HG03159 (cell line): Measurements from ENCODE around the gene UNC13D.
"Not testable (repeated sequence)": the region's sequence is repeated elsewhere in the genome, so short reads cannot be mapped to it uniquely, and the experiment has no call there.

Source experiments
- ATAC-seq: cut with Tn5 transposase; IDR thresholded peaks from one replicate; pipeline ENCODE4 v1.9.1; 2021; ENCODE audit warnings: mild to moderate bottlenecking, moderate library complexity; ENCODE audit not compliant: unreplicated experiment

UNC13D gene

DNA sequence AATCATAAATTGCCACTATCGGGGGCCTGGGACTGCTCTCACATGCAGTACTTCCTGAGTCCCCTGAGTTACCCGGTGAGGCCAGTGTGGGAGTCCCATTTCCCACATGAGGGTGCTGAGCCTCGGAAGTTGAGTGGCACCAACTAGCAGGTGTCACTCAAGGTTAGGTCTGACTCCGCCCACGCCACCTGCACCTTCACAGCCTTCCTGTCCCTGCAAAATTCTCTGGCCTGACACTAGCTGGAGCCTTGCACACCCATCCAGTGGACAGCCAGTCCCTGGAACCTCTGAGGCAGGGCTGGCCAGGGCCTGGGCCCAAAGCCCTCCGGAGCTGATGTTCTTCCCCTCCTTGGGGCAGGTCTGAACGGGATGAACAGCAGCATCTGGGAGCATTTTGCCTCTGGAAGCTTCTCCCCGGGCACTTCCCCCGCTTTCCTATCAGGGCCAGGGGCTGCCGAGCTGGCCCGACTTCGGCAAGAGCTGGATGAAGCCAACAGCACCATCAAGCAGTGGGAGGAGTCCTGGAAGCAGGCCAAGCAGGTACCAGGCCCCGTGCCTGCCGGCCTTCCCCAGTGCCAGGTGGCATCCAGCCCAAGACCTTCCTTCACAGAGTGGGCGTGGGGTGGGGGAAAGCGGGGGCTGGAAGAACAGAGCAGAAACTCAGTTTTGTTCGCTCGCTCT is 21.9 kb downstream of the UNC13D start:
- no peak for ATAC-seq

- ATAC-seq: no peak
These were observed 22.7 kb downstream of the UNC13D start for GRCh38 chr17:75821552-75821951.

- no peak for ATAC-seq
These were observed 23.8 kb downstream of the UNC13D start for GRCh38 chr17:75820094-75821080.

DNA sequence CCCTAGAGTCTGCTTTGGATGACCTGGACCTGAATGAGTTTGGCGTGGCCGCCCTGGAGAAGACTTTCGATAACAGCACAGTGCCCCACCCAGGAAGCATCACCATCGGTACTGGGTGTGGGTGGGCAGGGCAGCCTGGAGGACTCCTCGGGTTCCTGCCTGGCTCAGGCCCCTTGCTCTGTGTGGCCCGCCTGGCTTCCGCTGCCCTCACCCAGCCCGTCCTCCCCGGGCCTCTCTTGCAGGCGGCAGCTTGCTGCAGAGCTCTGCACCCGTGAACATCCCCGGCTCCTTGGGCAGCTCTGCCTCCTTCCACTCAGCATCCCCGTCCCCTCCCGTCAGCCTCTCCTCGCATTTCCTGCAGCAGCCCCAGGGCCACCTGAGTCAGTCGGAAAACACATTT is 24.5 kb downstream of the UNC13D start:
- no peak for ATAC-seq

GRCh38 chr17:75819116-75819515 is 25.1 kb downstream of the UNC13D start:
- ATAC-seq: no peak

DNA sequence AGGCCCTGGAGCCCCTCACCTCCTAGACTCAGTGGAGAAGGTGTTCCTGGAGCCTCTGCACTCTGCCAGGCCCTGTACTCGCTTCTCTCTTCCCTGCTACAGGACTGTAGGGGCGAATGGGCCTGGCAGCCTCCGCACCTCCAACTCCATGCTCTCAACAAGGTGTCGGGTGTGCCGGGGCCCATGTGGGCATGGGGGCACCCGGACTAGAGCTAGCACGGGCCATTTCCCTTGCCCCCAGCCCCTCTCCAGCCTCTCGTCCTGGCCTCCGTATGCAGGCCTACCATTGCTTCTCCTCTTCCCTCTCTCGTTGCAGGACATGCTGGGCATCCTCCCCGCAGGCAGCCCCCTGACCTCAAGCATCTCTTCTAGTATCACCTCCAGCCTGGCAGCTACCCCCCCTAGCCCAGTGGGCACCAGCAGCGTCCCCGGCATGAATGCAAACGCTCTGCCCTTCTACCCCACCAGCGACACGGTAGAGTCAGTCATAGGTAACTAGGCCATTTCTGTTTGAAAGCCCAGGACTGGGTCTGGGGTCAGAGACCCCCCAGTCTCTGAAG is 25.8 kb downstream of the UNC13D start:
- ATAC-seq: no peak

DNA sequence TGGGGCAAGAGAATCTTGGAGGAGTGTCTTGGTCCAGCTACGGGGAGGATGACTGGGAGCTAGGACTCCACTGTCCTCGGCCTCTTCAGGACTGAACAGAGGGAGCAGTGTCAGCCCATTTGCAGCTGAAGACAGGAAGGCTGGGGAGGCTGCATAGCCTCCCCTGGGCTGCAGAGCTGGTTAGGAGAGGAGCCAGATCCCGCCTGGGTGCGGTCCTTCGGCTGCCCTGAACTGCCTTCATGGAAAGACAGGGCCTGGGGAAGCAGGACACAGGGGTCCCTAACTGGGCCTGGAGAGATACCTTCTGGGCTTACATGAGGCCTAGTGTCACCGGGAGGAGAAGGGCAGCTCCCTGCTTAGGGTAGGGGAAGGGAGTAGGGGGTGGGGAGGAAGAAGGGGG is 26.6 kb downstream of the UNC13D start:
- ATAC-seq: no peak

DNA sequence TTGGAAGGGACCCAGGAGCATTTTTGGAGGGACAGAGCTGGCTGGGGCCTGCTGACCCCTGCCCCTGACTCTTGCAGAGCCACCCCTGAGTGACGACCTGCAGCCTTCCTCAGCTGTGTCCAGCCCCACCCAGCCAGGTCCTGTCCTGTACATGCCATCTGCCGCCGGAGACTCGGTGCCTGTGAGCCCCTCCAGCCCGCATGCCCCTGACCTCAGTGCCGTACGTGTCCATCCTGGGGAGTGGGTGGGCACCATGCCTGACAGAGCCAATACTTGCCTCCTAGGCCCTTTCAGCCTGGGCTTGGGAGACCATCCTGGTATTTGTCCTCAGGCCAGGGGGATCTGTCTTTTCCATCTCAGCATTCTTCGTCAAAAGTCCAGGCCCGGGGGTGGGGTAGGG is 27.5 kb downstream of the UNC13D start:
- no peak for ATAC-seq

DNA sequence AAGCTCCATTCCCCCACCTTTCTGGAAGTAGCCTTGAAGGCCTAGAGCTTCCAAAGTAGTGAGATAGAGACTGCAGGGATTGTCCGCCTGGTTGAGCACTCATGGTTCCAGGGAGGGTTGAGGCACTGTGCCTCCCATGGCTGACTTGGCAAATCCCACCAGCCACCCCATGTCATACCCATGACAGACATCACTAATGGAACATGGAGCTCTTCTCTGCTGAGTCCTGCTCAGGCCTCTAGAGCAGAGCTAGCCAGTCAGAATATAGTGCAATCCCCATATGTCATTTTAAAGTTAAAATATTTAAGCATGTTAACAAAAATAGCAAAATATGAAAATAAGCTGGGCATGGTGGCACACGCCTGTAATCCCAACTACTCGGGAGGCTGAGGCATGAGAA is 28.8 kb downstream of the UNC13D start:
- no peak for ATAC-seq

DNA sequence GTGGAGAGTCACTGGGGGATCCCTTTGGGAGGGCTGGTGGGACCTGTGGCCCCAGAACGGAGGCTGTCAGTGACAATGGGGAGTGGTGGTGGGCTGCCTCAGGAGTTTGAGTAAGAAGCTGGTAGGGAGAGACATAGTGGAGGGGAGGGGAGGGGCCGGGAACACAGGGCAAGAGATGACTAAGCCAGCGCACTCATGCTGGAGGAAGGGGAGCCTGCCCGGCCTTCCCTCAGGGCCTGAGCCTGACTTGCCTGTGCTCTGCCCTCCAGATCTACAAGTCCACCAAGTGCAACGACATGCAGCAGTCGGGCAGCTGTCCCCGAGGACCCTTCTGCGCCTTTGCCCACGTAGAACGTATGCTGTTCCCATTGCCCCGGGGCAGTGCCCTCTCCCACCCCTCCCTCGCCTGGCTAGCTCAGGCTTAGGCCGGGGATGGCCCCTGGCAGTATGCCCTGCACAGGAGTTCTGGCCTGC is 29.3 kb downstream of the UNC13D start:
- no peak for ATAC-seq

DNA sequence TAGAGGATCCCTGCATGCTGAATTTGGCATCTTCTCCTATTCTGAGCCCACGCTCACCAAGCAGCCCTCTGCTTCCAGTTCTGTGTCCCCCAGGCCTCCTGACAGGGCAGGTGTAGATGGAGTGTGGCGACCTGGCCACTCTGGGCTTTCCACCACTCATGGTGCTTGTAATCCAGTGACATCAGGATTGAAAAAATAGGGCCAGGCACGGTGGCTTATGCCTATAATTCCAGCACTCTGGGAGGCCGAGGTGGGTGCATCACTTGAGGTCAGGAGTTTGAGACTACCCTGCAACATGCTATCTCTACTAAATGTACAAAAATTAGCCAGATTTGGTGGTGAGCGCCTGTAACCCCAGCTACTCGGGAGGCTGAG is 30.2 kb downstream of the UNC13D start:
- ATAC-seq: no peak

DNA sequence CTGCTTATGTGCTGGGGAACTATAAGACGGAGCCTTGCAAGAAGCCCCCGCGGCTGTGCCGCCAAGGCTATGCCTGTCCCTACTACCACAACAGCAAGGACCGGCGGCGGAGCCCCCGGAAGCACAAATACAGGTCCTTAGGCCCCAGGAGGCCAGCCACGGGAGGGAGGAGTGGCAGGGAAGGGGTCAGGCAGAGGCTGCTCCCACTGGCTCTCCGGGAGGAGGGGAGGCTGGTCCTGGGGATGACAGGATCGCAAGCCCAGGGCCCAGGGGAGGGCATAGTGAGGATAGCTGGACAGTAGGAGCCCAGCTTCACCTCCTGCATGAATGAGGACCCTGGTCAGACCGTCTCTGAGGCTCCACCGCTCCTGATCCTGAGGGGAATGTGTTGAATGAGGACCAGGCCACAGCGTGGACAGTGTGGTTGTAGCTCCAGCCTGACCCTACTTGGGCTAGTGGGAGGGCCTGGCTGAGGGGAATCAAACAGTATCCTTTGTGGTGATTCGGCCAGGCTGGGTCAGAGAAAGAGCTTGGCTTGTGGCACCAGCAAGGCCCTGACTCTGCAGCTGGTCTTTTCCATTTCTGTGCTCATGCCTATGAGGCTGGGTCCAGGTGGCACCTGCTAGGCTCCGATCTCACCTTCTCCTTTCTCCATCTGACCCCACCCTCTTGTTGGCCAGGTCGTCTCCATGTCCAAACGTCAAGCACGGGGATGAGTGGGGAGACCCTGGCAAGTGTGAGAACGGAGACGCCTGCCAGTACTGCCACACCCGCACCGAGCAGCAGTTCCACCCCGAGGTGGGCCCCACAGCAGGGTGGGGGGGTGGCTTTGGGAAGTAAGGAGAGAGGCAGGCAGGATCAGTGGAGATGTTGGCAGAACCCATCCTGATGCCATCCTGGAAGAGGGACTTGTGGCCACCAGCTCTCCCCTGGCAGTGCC is 30.9 kb downstream of the UNC13D start:
- ATAC-seq: no peak

DNA sequence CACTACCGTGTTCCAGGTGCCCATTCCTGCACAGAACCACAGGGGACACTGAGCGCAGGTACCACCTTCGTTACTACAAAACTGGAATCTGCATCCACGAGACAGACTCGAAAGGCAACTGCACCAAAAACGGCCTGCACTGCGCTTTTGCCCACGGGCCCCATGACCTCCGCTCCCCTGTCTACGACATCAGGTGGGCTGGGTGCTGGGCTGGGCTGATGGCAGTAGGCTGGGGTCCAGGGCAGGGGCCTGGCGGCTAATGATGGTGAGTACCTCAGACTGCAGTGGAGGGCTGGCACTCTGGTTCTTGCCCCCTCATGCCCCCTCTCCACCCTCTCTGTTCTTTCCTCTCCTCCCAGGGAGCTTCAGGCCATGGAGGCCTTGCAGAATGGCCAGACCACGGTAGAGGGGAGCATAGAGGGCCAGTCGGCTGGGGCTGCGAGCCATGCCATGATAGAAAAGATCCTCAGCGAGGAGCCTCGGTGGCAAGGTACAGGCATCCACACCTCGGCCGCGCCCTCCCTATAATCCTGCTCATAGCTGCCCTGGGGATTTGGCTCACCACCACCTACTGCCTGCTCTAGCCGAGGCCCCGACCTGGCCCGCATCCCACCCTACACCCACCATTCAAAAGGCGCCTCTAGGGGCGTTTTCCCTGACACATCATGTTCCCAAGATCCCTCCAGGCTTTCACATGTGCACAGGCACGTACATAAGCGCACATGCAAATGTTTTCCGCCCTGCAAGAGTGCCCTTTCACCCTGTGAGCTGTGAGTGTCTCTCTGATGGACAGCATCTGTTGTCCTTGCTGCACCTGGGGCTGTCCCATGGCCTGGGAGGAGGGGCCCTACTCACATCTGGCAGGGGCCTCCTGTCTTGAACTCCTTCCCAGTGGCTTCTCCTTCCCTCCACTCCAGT is 31.8 kb downstream of the UNC13D start:
- ATAC-seq: no peak

DNA sequence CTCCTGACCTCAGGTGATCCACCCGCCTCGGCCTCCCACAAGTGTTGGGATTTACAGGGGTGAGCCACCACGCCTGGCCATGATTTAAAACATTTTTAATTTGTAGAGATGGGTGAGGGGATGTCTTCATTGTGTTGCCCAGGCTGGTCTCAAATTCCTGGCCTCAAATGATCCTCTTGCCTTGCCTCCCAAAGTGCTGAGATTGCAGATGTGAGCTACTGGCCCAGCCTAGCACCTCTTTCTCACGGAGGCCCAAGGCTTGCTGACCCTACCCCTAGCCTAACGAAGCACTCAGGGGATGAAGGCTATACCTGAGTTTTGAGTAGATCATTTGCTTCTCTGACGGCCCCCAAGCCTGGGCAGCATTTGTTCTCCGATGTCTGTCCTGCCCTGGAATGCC is 33.0 kb downstream of the UNC13D start:
- no peak for ATAC-seq

- ATAC-seq: not testable (repeated sequence)
These were observed 33.4 kb downstream of the UNC13D start for GRCh38 chr17:75810756-75811155.

DNA sequence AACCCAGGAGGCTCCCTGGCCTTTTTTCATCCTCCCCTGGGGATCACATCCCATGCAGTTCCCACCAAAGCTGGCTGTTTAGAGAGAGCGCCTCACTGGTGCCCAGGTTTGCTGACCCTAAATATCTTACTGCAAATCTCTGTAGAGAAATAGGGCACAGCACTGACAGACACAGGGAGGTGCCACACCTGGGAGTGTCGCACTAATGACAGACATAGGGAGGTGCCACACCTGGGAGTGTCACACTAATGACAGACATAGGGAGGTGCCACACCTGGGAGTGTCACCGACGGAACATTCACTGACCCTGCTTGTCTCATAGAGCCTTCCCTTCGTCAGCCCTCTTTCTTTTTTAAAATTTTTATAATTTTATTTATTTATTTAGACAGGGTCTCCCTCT is 34.0 kb downstream of the UNC13D start:
- no peak for ATAC-seq

DNA sequence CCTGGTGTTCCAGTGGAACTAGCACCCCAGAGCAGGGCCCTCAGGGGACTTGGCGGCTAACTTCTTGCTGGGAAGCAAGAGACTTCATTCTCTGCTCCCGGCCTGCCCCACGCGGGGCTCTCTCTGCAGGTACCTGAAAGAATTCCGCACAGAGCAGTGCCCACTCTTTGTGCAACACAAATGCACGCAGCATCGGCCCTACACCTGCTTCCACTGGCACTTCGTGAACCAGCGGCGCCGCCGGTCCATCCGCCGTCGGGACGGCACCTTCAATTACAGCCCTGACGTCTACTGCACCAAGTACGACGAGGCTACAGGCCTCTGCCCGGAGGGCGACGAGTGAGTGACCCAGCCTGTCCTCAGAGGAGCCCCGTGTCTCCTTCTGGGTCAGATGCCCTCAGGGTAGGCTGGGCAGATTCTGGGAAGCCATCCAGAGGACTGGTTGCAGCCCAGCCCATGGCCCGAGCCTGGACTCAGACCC is 34.5 kb downstream of the UNC13D start:
- no peak for ATAC-seq

DNA sequence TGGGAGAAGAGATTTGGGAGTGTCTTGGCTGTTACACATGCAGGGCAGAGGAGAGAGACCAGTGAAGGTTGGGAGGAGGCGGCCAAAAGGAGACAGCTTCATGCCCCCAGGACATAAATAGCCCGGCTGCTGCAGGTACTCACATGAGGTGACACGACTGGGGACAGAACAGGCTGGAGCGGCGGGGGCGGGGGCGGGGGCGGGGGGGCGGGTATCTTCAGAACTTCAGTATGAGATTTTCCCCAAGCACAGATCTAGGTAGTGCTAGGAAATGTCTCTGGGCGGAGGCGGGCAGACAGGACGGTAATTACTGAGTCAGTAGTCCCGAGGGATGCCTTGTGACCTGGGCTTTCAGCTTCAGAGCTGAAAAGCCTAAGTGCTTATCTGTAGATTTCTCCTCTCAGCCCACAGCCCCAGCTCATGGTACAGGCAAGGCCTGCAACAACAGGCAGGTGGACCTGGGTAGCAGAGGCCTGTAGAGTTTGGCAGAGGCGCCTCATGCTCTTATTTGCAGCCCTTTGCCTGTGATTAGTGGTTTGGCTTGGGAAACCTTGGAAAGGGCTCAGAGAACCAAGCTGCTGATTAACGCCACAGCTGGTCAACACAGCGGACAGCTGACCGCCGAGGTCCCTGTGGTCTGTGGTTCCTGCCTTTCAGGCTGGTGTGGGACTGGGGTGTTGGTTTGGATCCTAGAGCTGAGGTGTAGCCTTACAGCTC is 35.1 kb downstream of the UNC13D start:
- no peak for ATAC-seq

- no peak for ATAC-seq
These were observed 35.7 kb downstream of the UNC13D start for GRCh38 chr17:75808549-75808904.
